ENCODE measurements around the gene CAMK1G. TPM values are rescaled to one million over a fixed set of nuclear protein-coding genes. Genes with fewer than 3 reads are reported as not detected.

CAMK1G gene
- total RNA-seq (2014; rRNA removed; shearing (Covaris generic)), result 0.45 and 0.63 TPM in 2 replicates

GRCh38 chr1:209583408-209583807 is at the start of gene CAMK1G:
CAMK1G (plus strand) TSS chr1:209583714; CDS start chr1:209594984, 11,270 bp downstream.
- H3K27me3 ChIP-seq (ENCODE audit: control insufficient read depth, insufficient read depth, low read length), result peaks cover 23% of the 10 kb centered on the region
- H3K4me3 ChIP-seq (ENCODE audit: insufficient read depth, low read depth, low read length), result peak within 1 kb of the TSS; percentile 14; the same call in 1 of the 2 replicates
- no peaks in the 10 kb centered on the region for H3K36me3 ChIP-seq (replicated peaks; ENCODE audit: control insufficient read depth, insufficient read depth, low read length)
- peak; percentile 76 for DNase-seq

- Histone ChIP-seq H3K4me3 (ENCODE audit: insufficient read depth, low read depth, low read length) (no peak overlapping the region), H3K36me3 (replicated peaks; ENCODE audit: control insufficient read depth, insufficient read depth, low read length) (no peaks in the 10 kb centered on the region), H3K27me3 (ENCODE audit: control insufficient read depth, insufficient read depth, low read length) (no peaks in the 10 kb centered on the region; the same call in 1 of the 2 replicates)
- DNase-seq, result no peak
These were observed 48.8 kb upstream of the CAMK1G start for GRCh38 chr1:209534496-209535250.

- Histone ChIP-seq H3K4me3 (ENCODE audit: insufficient read depth, low read depth, low read length) (no peak overlapping the region), H3K27me3 (ENCODE audit: control insufficient read depth, insufficient read depth, low read length) (no peaks in the 10 kb centered on the region; the same call in 1 of the 2 replicates), H3K36me3 (replicated peaks; ENCODE audit: control insufficient read depth, insufficient read depth, low read length) (no peaks in the 10 kb centered on the region)
- DNase-seq, result no peak
These were observed 46.7 kb upstream of the CAMK1G start for GRCh38 chr1:209536843-209537242.

DNA sequence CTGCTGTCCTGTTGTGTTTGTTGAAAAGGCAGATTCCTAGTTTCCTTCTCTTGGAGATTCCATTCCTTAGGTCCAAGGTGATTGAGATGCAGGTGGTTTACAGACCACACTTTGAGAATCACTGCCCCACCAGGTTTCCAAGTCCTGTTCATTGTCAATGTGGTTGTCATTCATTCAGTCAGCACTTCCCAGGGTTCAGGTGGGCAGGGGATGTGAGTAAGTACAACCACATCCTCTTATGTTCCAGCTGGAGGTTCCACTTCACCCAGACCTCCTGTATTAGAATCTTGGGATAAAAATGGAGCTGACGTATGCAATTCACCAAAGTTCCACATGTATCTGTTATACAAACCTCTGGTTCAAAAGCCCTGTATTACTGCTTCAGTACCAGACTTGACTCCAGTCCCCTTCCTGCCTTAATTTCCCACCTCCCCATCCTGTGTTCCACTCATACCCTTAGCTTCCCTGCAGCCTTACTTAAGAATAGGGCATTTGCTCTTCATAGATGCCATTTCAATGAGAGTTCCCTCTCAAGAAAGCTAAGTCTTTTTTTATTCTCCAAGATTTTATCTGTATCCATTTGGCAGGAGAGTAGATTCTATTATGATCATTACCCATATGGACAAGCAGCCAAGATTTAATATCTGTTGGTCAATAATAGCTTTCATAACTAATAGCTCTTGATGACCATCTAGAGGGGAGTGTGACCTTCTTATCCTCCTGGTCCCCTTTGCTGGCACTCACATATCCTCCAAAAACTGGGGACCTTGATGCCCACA is 46.0 kb upstream of the CAMK1G start:
- no peak for DNase-seq
- no peaks in the 10 kb centered on the region; the same call in 1 of the 2 replicates for H3K27me3 ChIP-seq (ENCODE audit: control insufficient read depth, insufficient read depth, low read length)
- H3K4me3 ChIP-seq (ENCODE audit: insufficient read depth, low read depth, low read length), result no peak overlapping the region
- H3K36me3 ChIP-seq (replicated peaks; ENCODE audit: control insufficient read depth, insufficient read depth, low read length), result no peaks in the 10 kb centered on the region

DNA sequence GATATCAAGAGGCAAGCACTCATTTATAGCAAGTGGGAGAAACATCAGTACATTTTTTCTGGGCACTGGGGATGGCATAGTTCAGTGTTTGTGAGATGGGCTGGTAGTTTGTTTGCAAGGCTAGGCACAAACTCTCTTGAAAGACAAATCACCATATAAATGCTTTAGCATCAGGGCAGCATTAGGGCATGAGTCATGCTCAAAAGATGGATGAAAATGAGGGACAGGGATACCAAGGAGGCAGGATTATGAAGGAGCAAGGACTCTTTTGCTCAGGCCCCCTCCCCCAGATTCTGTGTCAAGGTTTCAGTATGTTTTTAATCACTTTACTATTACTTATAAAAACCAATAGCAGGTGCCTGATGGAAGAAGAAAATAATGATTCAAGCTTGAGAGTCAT is 43.9 kb upstream of the CAMK1G start:
- Histone ChIP-seq H3K4me3 (ENCODE audit: insufficient read depth, low read depth, low read length) (no peak overlapping the region), H3K27me3 (ENCODE audit: control insufficient read depth, insufficient read depth, low read length) (no peaks in the 10 kb centered on the region; the same call in 1 of the 2 replicates), H3K36me3 (replicated peaks; ENCODE audit: control insufficient read depth, insufficient read depth, low read length) (no peaks in the 10 kb centered on the region)
- DNase-seq, result no peak

DNA sequence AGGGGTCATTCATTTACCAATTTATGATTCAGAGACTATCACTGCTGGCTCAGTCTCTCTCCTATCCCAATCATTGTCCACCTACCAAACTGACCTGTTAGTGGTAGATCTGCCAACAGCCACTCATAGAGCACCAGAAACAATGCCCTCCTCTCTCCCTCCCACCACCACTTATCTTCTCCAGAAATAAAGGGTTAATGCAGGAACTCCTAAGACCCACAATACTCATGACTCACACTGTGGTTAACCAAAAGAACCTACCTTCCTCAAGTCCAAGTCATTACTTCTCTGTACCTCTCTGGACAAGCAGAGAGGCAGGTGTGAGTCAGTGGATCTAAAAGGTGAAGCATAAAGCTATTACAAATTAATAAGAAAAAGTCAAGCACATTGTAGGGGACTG is 40.9 kb upstream of the CAMK1G start:
- Histone ChIP-seq H3K4me3 (ENCODE audit: insufficient read depth, low read depth, low read length) (no peak overlapping the region), H3K36me3 (replicated peaks; ENCODE audit: control insufficient read depth, insufficient read depth, low read length) (no peaks in the 10 kb centered on the region), H3K27me3 (ENCODE audit: control insufficient read depth, insufficient read depth, low read length) (no peaks in the 10 kb centered on the region; the same call in 1 of the 2 replicates)
- no peak for DNase-seq

DNA sequence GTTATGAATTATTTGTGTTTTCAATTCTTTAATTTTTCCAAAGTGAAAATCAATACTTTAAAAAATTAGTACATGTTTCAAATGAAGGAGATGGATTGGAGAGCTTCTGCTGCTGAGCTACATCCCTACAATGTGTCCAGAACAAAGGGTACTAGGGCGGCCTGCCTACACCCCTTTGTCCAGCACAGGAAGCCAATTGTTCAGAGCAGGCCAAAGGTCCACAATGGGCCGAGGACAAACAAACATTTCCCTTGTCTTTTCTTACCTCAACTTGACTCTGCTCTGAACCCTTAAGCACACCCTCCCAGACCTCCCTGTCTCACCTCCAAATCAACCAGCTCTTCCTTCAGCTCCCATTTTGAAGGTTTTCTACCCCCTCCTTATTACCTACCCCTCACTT is 39.4 kb upstream of the CAMK1G start:
- no peak for DNase-seq
- H3K36me3 ChIP-seq (replicated peaks; ENCODE audit: control insufficient read depth, insufficient read depth, low read length), result no peaks in the 10 kb centered on the region
- no peak overlapping the region for H3K4me3 ChIP-seq (ENCODE audit: insufficient read depth, low read depth, low read length)
- peaks cover 1% of the 10 kb centered on the region; the same call in 1 of the 2 replicates for H3K27me3 ChIP-seq (ENCODE audit: control insufficient read depth, insufficient read depth, low read length)

- Histone ChIP-seq H3K4me3 (ENCODE audit: insufficient read depth, low read depth, low read length) (no peak overlapping the region), H3K36me3 (replicated peaks; ENCODE audit: control insufficient read depth, insufficient read depth, low read length) (no peaks in the 10 kb centered on the region), H3K27me3 (ENCODE audit: control insufficient read depth, insufficient read depth, low read length) (peaks cover 1% of the 10 kb centered on the region; the same call in 1 of the 2 replicates)
- no peak for DNase-seq
These were observed 38.1 kb upstream of the CAMK1G start for GRCh38 chr1:209545423-209545822.

GRCh38 chr1:209546390-209547085 is 37.0 kb upstream of the CAMK1G start:
- no peak overlapping the region for H3K4me3 ChIP-seq (ENCODE audit: insufficient read depth, low read depth, low read length)
- H3K36me3 ChIP-seq (replicated peaks; ENCODE audit: control insufficient read depth, insufficient read depth, low read length), result no peaks in the 10 kb centered on the region
- H3K27me3 ChIP-seq (ENCODE audit: control insufficient read depth, insufficient read depth, low read length), result peaks cover 1% of the 10 kb centered on the region; the same call in 1 of the 2 replicates
- no peak for DNase-seq

GRCh38 chr1:209547626-209548025 is 35.9 kb upstream of the CAMK1G start:
- Histone ChIP-seq H3K4me3 (ENCODE audit: insufficient read depth, low read depth, low read length) (no peak overlapping the region), H3K36me3 (replicated peaks; ENCODE audit: control insufficient read depth, insufficient read depth, low read length) (no peaks in the 10 kb centered on the region), H3K27me3 (ENCODE audit: control insufficient read depth, insufficient read depth, low read length) (peaks cover 3% of the 10 kb centered on the region; the same call in 1 of the 2 replicates)
- no peak for DNase-seq

GRCh38 chr1:209549443-209550205 is 33.9 kb upstream of the CAMK1G start:
- Histone ChIP-seq H3K27me3 (ENCODE audit: control insufficient read depth, insufficient read depth, low read length) (peaks cover 3% of the 10 kb centered on the region; the same call in 1 of the 2 replicates), H3K4me3 (ENCODE audit: insufficient read depth, low read depth, low read length) (no peak overlapping the region), H3K36me3 (replicated peaks; ENCODE audit: control insufficient read depth, insufficient read depth, low read length) (no peaks in the 10 kb centered on the region)
- peak; percentile 55 for DNase-seq

DNA sequence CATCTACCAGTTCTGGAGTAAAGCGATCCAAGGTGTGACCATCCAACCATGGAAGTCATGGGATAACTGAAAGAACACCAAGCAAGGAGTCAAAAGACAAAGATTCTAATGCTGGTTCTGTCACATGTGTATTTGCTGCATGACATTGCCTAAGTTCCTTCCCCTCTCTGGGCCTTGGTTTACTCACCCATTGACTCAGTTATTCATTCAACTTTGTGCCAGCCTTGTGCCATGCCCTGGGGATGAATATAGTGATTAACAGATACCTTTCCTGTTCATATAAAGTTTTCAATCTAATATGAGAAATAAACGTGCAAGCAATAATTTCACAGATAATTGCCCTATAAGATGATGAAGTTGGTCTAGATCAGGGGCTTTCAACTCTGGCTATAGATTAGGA is 33.0 kb upstream of the CAMK1G start:
- H3K27me3 ChIP-seq (ENCODE audit: control insufficient read depth, insufficient read depth, low read length), result peaks cover 3% of the 10 kb centered on the region; the same call in 1 of the 2 replicates
- no peaks in the 10 kb centered on the region for H3K36me3 ChIP-seq (replicated peaks; ENCODE audit: control insufficient read depth, insufficient read depth, low read length)
- H3K4me3 ChIP-seq (ENCODE audit: insufficient read depth, low read depth, low read length), result no peak overlapping the region
- no peak for DNase-seq

GRCh38 chr1:209552406-209553264 is 30.9 kb upstream of the CAMK1G start:
- H3K4me3 ChIP-seq (ENCODE audit: insufficient read depth, low read depth, low read length), result no peak overlapping the region
- H3K36me3 ChIP-seq (replicated peaks; ENCODE audit: control insufficient read depth, insufficient read depth, low read length), result no peaks in the 10 kb centered on the region
- DNase-seq, result no peak
- H3K27me3 ChIP-seq (ENCODE audit: control insufficient read depth, insufficient read depth, low read length), result peaks cover 3% of the 10 kb centered on the region; the same call in 1 of the 2 replicates

Data from H7 (cell line).